Caki2 (cell line): ENCODE results near the gene CHAF1B. TPM values are rescaled to one million over a fixed set of nuclear protein-coding genes. Genes with fewer than 3 reads are reported as not detected.
A peak's percentile ranks its signal among the peaks of the same experiment; 100 is the strongest.

Source experiments
- DNase-seq: peaks from one replicate; pipeline ENCODE4 v3.0.0-alpha.2; 2015; ENCODE audit warnings: low read depth
- in situ Hi-C: cut with HindIII; loops from 2 replicates; pipeline ENCODE4 v1.10.0; 2016; ENCODE audit warnings: low sequenced_read_pairs, low pct_unique_long_range_greater_than_20kb, mixed read lengths
- total RNA-seq: library from RNA; depleted of rRNA; stranded (reverse); fragments of >200 nt; shearing (Covaris generic); gene quantifications from 2 replicates; pipeline ENCODE4 v1.2.3, GENCODE V29; 2014; ENCODE audit warnings: low replicate concordance; rRNA removed

Gene CHAF1B
- total RNA-seq, 1 experiment from 2014 or later = 15.7 TPM

DNA sequence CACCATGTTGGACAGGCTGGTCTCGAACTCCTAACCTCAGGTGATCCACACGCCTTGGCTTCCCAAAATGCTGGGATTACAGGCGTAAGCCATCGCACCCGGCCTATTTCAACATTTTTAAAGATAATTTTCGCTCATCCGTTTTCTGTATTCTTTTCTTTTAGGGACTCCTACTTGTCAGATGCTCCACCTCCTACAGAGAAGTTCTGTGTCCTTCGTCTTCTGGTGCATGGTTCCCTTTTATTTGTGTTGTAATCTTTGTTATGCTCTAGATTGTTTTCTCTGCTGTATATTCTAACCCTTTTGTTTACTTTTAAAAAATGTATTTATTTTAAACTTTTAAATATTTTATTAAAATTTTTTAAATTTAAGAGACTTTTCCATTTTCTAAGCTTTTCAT lies 66.3 kb downstream of the CHAF1B start:
- in situ Hi-C loops = no loop called here
- no peak for DNase-seq

DNA sequence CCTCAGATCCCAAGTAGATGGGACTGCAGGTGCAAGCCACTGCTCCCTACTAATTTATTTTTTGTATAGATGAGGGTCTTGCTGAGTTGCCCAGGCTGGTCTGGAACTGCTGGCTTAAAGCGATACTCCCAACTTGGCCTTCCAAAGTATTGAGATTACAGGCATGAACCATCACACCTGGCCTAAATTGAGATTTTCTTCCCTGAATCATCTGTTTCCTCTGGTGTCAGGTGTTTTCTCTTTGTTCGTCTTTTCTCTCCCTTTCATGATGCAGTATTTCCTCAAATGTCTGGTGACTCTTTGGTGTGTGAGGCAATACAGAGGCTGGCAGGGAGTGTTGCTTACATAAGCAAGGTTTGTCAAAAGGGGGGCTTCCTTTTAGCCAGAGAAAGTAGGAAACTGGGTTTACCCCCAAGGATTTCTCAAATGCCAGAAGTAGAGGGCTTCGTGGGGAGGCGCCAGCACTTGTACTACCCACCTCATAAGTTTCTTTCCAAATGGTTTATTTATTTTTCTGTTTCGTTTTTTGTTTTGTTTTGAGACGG lies 67.2 kb downstream of the CHAF1B start:
- DNase-seq = no peak
- in situ Hi-C loops = no loop called here

DNA sequence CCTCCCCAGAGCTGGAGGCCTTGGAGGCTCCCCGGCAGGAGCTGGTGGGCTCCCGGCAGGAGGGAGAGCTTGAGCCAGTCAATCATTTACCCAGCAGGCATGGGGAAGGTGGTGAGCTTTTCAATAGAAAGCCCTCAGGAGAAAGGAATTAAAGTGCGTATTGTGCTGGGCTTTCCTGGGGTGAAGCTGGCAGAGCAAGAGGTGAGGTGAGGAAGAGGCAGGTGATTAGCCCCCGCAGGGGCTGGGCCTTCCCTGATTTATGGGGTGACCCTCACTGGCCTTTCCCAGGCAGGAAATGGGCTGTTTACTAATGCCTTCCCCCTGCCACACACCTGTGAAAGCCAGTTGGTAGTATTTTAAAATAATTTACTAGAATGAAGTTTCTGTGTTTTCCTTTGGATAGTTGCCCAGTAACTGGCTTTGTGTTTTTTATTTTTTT lies 68.9 kb downstream of the CHAF1B start:
- DNase-seq = peak; percentile 65
- in situ Hi-C loops = no loop called here

DNA sequence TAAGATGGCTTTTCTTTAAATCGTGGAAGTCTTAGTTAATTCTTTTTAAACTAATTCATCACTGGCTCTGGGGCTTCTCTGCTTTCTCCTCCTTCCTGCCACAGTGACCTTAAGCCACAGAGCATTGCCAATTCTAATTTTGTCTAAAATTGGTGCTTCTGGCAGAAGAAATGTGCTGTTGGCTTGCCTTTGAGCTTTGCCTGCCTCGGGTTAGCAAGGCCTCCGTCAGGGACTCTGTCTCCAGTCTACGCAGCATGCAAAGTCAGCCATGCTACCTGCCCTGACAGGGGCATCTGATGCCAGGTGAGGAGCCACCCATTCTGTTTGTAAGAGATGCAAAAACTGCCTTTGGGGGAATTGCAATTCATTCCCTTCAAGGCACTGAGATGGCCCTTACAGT lies 69.5 kb downstream of the CHAF1B start:
- DNase-seq = no peak
- in situ Hi-C loops = no loop called here

DNA sequence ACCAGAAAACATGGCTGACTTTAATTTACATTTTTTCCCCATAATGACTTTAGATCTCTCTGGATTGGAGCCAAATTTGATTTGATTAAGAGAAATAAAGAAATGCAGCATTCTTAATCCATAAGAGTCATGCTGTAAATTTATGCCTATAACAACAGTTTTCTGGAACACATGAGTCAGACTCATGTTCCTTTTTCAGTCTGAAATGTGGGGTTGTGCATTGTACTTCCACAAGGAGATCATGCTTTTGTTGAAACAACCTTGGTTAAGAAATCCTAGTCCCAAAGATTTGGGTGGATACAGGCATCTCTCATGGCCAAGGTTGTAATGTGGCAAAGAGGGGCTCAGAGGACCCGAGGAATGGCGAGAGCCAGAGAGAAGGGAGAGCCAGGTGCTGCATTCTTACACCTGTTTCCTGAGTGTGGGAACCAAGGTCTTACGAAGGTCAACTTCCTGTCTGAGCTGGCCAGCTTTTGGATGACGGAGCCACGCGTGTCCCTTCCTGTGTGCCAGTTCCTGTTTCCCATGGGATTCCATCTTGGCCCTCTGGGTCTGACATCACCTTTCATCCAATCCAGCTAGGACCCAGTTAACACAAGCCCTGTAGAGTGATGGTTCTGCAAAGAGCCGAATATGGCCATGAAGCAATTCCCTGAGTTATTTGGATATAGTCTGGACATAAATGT lies 71.7 kb downstream of the CHAF1B start:
- in situ Hi-C loops = no loop called here
- DNase-seq = no peak

DNA sequence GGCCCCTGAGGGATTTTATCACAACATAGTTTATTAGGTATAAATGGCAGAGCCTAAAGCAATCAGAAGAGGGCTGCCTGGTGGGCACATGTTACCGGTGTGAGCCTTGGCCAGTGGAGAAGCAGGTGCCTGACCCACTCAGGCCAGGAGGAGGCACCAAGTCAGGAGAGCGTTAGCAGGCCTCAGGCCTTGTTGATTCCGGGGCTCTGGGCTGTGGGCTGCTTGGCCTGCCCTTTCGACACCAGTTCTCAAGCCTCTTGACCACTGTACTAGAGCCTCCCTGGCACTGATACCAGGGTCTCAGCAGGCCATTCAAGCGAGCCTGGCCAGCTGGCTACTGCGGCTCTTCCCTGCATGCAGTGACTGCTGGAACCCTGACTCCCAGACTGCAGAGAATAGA lies 73.9 kb downstream of the CHAF1B start:
- no peak for DNase-seq
- in situ Hi-C loops = no loop called here

DNA sequence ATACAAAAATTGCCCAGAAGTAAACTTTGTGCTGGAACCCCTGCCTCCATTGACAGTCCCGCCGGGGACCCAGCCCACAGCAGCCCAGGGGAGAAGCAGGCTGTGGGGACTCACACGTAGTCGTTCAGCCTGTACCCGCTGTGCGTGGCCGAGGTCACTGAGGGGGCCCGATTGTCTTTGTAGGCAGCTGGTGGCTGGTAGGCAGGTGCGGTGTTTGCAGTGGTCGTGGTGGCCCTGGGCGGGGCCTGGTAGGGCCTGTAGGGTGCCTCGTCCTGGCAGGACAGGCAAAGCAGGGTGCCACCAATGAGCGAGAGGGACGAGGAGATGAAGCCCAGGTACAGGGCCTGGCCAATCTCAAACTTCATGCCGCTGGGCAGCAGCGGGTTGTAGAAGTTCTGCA lies 75.7 kb downstream of the CHAF1B start:
- in situ Hi-C loops = no loop called here

DNA sequence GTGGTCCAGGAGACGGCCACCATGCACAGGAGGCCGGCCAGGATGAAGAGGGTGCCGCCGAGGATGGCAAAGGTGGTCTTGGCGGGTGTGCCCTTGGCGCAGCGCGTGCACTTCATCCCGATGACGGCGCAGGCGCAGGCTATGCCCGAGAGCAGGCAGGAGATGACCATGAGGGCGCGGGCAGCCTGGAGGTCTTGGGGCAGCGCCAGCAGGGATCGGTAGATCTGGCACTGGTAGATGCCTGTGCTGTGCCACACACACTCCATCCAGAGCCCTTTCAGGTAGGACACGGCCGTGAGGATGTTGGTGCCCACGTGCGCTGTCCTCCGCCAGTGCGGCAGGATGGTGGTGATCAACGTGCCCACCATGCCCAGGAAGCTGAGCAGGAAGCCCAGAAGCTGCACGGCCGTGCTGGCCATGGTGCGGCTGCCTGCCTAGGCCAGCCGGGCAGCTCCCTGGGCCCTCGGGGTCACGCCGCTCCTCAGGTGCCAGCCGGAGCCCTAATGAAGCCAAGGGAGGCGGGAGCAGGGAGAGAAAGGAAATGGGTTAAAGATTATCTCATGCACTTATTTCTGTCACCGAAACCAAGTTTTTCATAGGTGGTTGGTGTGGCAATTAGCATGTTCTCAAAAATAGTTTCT lies 76.2 kb downstream of the CHAF1B start:
- in situ Hi-C loops = no loop called here
- DNase-seq = no peak

More for the DNA sequence above, 75.7 kb downstream of the CHAF1B start:
- no peak for DNase-seq

DNA sequence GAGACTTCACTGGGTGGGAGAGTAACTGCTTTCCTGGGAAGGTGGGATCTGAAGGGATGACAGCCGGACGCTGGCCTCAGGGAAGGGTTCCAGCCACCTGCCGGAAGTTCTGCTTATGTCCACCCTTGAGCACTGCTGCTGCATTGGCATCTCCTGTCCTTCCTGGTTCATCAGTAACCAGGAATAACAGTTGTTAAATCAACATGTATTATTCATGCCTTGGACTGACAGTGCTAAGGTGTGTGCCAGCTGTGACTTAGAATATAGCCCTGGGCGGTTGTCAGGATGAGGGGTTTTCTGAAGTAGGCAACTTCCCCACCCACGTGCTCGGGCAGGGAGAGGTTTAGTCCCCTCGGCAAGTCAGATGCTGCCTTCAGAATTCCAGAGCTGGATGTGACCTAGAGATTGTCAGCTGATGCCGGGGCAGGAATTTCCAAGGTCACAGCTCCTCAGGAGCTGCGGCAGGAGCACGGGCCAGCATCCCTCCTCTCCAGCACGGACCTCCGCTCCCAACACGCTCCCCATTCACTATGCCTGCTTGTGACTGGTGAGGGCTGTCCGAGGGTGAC lies 76.8 kb downstream of the CHAF1B start:
- peak; percentile 79 for DNase-seq
- in situ Hi-C loops = no loop called here

DNA sequence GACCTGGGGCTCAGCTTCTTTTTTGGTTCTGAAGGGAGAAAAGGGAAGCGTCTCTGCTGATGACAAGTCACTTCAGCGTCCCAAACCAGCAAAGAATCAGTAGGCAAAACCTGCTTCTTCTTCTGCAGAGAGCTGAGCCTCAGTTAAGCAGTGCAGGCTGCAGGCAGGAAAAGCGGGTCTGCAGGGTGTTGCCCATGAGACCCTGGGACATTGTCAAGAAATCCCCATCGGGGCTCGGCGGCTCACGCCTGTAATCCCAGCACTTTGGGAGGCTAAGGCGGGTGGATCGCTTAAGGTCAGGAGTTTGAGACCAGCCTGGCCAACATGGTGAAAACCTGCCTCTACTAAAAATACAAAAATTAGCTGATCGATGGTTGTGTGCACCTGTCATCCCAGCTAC lies 78.0 kb downstream of the CHAF1B start:
- in situ Hi-C loops = no loop called here
- DNase-seq = no peak

DNA sequence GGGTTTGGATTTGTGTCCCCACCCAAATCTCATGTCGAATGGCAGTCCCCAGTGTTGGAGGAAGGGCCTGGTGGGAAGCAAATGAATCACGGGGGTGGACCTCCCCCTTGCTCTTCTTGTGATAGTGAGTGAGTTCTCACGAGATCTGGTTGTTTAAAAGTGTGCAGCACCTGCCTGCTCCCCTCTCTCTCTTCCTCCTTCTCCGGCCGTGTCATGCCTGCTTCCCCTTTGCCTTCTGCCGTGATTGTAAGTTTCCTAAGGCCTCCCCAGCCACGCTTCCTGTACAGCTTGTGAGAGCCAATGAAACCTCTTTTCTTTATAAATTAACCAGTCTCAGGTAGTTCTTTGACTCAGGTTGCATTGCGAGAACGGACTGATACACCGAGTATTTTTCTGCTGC lies 78.8 kb downstream of the CHAF1B start:
- no peak for DNase-seq
- in situ Hi-C loops = no loop called here

DNA sequence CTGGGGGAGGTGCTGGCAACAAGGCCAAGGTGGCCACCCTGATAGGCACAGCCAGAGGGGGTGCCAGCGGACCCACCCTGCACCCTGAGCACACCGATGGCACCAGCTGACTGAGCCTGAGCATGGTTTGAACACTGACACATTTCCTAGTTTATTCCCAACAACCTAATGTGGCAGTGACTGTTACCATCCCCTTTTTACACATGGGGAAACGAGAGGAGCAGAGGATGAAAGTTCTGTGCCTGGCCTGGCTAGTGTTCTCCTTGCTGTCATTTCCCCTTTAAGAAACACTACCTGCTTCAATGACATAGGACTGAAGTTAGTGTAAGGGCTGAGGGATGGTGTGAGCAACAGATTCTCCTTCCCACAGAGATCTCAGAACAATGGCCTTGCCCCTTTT lies 79.4 kb downstream of the CHAF1B start:
- DNase-seq = no peak
- in situ Hi-C loops = no loop called here

DNA sequence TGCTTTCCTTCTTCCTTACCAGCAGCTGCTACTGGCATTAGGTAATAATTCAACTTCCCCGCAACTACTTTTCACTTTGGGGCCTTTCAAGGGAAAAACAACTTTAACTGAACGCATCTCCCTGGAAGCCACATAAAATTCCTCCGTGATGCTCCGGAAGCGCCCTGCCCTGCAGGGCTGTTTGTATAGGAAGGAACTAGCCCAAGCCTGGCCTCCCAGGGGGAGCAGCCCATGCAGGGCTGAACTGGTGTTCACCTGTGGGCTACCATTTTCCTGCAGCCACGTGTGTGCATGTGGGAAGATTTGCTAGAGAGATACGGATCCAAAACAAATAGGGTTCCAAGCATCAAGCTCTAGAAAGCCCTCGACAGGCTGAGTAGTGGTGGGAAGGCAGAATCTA lies 80.3 kb downstream of the CHAF1B start:
- no peak for DNase-seq
- in situ Hi-C loops = no loop called here

DNA sequence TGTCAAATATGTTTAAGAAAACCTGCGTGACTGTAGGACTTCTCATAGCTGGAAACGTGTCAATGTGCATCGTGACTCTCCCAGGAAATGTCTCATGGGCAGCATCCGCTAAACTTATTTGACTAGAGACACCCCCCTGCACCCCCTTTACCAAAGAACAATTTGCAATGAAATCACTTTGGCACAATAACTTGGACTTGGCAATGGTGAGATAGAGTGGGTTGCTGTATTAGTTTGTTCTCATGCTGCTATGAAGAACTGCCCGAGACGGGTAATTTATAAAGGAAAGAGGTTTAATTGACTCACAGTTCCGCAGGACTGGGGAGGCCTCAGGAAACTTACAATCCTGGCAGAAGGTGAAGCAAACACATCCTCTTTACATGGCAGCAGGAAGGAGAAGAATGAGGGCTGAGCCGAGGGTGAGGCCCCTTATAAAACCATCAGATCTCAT lies 80.9 kb downstream of the CHAF1B start:
- in situ Hi-C loops = no loop called here
- DNase-seq = no peak

Other genes with a start within 250 kb of the CHAF1B start
- gene DOP1B, start 228.6 kb upstream of the CHAF1B start, total RNA-seq = 21.6 and 24.9 TPM in 2 replicates
- gene MORC3, start 65.2 kb upstream of the CHAF1B start, total RNA-seq = 14.4 and 19.2 TPM in 2 replicates
- 4.6 TPM in 1 of 2 replicates, not detected in the other for gene CLDN14, start 94.7 kb downstream of the CHAF1B start, total RNA-seq